GM18502 (cell line): ENCODE results near the gene UMOD.

Experiments used
- ATAC-seq: cut with Tn5 transposase; IDR thresholded peaks from one replicate; pipeline ENCODE4 v1.9.1; 2021; ENCODE audit warnings: mild to moderate bottlenecking; ENCODE audit not compliant: unreplicated experiment, poor library complexity

UMOD gene

DNA sequence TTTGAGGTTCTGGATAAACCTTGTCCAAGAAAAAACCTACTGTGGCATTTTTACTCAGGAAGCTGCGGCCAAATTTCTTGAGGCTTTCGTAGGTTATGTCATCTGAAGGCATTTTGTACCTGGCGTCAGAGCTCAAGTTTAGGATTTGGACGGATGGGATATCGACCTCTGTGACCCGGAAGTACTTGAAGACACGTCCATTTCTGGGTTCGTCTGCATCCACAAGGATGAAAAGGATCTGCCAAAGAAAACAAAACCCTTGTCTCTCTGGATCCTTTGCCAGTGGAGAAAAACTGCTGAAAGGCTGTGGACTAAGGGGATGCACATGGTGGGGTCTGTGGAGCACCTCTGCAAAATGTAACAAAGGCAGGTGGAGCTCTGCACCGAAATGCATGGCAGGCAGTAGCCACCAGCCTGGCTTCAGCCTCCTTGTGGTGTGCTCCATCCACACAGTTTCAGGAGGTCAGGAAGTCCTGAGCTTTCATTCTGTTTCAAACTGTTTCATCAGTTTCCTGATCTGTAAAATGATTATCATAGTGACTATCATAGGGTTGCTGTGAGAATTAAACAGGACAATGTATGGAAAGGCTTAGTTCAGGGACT, 17.0 kb upstream of the UMOD start:
- ATAC-seq, result no peak

DNA sequence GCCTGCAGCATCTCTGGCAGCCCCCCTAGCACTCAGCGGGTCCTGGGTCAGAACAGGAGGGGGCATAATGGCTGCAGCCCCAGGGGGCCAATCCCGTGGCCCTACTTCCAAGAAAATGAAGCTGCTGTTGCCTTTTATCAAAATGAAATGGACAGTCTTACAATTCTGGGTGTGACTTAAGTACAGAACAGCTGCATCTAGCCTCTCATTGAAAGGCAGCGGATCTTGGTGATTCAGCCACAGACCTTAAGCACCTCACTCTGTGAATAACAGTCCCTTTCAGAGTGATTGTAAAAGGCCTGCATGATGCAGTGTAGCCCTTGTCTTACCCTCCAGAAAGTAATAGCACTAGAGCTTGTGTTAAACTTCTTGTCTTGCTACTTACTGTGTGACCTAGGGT, 11.5 kb upstream of the UMOD start:
- ATAC-seq, result no peak

DNA sequence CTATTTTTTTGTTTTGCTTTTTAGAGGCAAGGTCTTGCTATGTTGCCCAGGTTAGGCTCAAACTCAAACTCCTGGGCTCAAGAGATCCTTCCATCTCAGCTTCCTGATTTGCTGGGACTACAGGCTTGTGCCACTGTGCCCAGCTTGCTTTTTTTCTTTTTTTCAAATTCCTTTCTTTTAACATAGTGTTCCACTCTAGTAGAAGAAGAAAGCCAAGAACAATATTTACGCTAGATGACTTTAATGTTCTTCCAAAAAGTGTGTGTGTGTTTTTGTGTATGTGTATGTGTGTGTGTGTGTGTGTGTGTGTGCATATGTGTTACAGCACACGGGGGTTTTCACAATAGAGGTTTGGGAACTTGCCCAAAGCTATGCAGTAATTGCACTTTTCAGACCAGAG, 10.7 kb upstream of the UMOD start:
- ATAC-seq, result no peak

DNA sequence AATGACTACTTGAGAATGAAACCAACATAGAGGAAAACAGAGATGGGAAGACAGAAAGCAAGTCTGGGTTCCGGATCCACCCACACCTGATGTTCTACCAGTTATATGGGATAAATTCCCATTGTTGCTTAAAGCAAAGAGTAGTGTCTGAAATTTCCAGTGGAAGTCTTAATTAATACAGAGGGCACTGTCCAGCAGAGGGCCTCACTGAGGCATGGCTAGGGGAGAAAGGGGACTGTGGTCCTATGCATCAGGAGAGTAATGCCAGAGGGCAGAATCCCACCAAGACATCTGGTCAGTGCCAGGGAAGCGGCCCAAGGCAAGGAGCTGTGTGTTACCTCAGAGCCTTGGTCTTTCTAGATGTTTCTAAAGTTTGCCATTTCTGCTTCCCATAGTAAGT, 7.5 kb upstream of the UMOD start:
- ATAC-seq, result no peak

DNA sequence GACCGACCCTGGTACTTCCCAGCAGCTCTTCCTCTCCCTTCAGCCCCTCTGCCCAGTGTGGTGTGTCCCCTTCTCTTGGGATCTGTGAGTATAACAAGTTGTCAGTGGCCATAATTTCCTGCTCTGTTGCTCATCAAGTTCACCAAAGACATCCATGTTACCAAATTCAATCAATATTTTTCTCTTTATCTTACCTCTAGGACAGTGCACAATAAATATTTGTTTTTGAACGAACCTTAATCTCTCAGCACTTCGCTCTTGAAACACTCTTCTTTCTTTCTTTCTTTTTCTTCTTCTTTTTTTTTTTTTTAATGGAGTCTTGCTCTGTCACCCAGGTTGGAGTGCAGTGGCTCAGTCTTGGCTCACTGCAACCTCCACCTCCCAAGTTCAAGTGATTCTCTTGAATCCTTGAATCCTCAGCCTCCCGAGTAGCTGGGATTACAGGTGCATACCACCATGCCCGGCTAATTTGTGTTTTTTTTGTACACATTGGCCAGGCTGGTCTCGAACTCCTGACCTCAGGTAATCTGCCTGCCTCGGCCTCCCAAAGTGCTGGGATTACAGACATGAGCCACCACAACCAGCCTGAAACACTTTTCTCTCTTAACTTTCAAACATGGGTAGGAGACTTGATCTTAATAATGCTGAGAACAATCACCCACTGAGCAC, 2.7 kb upstream of the UMOD start:
- no peak for ATAC-seq

DNA sequence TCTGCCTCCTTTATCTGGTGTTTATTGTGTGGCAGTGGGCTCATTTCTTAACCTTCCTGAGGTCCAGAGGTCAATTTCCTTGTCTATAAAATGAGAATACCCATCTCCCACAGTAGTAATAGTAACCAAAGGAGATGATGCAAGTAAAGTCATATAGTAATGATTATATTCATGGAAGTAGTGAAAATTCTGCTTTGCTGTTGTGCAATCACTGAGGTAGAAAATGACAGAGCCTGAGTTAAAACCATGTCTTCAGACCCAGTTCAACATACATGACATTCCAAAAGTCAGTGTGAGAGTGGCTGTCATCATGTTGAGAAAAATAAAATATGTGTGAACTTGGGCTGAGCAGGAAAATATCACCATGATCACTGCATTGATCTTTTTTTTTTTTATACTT, 864 bp upstream of the UMOD start:
- ATAC-seq, result no peak

DNA sequence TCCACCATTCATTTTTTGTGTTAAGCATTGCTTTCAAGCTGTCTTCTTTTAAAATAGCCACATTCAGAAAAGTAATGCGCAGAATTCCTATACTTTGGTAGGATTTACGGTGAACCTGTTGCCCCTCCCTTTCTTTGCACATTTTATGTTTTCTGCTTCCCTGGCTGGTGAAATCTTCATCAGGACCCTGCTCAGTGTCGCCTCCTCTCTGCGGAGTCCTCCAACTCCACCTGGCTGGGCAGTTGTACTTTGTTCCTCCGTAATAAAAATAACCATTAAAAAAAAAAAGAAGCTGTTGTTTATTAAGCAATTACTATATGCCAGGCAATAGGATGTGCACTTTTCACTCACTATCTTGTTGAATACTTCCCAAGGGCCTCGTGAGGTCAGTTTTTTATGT, 2.9 kb downstream of the UMOD start:
- no peak for ATAC-seq

DNA sequence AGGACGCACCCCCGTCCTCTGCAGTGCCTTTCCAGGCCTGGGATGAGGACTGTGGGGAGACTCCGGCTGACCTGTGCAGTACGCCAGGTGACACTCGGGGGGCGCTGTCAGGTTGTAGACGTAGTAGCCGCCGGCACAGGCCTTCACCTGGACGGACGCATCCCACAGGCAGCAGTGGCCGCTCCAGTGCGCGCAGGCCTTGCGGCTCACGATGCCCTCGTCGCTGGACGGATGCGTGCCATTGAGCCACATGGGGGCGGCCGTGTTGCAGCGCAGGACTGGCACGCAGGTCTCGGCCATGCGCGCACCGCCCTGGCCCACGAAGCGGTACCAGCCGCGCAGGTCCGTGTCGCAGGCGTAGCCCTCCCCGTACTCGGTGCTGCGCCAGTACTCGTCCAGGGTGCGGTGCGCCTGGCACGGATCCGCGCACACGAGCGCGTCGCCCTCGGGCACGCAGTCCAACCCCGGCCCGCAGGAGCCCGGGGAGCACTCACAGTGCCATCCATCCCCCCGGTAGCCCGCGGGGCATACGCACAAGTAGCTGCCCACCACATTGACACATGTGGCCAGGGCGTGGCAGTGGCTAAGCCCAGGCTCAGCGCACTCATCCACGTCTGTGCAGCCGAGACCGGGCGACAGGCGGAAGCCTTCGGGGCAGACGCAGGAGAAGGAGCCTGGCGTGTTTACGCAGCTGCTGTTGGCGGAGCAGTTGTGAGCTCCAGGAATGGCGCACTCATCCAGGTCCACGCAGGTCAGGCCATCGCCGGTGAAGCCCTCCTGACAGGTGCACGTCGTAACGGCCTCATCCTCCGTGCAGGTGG, 3.9 kb downstream of the UMOD start:
- no peak for ATAC-seq

DNA sequence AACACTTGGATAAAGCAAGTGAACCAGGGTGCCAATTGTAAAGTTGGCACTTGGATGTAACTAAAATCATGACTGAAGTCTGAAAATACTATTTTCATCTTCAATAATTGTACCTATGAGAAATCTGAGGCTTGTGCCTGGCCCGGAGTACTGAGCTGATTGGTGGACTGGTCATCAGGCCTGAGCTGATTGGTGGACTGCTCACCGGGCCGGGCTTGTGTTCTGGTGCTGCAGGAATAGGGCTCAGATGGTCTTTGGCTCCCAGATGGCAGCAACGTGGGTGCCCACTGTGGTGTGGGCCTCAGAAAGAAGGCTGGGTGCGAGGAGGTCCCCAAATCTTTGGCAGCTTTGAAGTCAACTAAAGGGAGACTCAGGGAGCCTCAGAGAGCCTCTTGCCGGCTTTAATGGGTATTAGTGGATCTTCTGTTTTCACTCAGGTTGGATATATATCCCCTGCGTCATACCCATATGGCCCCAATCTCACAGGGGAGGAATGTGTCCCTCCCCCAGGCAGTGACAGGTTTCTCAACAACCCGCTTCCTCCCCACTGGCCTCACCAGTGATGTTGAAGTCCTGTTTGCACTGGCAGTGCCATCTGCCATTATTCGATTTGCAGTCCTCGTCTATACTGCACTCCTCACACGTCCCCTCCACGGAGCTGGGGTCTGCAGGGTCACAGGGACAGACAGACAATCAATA, 4.7 kb downstream of the UMOD start:
- no peak for ATAC-seq

DNA sequence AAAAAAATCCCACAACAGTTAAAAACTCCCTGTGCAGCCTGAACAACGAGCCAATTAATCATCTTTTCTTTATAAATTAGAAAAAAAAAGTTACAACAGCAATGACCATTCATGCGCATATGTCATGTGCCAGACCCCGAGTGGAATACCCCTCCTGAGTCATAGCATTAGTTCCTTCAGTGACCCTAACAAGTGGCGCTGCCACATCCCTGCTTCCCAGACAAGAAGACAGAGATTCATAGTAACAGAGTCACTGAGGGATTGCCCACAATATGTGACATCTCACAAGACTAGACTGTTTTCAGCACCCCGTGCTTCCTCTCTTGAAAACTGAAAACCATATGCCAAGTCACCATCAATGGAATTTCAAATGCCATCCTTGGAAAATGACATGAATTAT, 7.9 kb downstream of the UMOD start:
- no peak for ATAC-seq

DNA sequence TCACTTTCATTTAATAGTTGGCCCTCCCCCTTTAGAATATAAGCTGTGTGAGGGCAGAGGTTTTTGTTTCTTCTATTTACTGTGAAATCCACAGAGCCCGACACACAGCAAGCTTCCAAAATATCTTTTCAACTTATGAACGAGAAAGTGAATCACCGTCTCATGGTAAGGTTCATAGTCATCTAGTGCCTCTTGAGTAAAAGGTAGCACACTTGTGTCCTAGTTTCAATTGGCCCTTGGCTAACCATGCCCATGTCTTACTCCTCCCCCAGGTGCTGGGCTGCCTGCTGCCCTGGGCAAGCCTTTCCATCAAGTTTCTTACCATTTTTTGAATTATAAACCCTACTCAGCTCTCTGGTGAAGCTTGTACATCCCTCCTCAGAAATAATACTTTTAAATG, 12.8 kb downstream of the UMOD start:
- ATAC-seq, result no peak

DNA sequence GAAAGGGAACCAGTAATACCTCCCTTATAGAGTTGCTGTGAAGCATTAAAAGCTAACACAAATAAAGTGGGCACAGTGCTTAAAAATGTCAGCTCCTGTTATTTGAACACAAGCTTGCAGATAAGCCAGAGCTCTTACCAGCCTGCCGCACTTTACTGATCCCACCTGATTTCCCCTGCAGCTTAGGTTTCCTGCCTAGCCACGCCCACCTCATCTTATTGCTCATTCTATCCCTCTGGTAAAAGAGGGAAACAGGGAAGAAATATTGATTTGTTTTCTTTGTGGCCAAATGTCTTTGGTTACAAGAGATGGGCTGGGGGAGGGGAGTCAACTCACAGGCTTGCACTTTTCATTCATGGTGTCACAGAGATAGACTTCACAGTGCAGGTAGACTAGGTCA, 15.6 kb downstream of the UMOD start:
- no peak for ATAC-seq

DNA sequence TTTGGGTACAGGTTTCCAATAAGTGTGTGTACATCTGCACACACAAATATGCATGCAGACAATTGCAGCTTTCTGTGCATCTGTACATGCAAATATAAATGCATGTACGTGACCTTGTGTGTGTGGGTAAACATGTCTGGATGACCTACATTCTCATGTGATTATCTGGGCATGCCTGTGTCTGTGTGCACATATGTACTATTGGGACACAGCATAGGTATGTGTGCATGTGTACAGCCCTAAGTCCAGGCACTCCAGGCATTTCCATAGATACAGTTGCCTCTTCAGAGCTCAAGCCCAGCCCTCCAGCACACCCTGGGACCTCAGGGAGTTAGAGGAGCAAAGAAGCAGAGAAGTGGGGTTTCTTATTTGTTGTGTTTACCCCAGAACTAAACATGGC, 18.1 kb downstream of the UMOD start:
- no peak for ATAC-seq

DNA sequence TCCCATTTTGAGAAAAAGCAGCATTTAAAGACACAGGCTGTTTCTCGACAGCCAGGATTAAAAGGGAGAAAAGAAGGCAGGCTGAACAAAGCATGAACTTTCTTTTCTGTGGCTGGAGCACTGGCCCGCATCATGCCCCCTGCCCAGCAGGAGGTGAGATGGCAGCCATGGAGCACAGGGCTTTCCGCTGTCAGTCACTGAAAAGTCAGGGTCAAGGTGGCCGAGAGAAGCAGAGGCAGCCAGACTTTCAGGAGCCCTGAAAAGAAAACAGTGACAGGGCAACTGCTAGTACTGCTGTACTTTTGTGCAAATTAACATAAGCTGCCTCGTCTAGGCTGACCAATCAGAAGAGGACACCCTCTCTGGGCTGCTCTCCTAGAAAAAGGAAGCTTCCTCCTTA, 19.4 kb downstream of the UMOD start:
- no peak for ATAC-seq

DNA sequence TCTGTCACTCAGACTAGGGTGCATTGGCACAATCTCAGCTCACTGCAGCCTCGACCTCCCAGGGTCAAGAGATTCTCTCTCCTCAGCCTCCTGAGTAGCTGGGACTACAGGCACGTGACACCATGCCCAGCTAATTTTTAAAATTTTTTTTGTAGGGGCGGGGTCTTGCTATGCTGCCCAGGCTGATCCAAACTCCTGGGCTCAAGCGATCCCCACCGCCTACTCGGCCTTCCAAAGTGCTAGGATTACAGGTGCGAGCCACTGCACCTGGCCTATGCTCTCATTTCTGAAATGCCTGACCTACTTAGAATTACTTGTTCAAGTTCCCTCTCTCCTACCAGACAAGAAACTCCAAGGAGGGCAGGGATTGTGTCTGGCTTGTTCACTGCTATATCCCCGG, 20.1 kb downstream of the UMOD start:
- no peak for ATAC-seq

DNA sequence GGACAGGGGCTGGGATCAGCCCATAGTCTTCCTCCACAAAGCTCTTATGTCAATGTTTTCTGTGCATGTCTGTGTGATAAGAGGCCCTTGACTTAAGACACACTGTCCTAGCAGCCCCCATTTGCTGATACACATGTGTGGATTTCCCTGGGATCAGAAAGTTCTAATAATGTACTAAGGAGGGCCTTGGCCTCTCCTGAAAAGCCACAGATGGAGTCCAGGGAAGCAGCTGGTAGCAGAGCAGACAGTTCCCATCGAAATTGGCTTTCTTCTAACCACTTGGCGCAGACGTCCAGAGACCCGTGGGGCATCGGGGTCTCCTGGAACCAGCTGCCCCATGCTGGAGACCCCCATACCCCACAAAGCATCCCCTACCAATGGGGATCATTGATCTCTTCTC, 20.9 kb downstream of the UMOD start:
- no peak for ATAC-seq

DNA sequence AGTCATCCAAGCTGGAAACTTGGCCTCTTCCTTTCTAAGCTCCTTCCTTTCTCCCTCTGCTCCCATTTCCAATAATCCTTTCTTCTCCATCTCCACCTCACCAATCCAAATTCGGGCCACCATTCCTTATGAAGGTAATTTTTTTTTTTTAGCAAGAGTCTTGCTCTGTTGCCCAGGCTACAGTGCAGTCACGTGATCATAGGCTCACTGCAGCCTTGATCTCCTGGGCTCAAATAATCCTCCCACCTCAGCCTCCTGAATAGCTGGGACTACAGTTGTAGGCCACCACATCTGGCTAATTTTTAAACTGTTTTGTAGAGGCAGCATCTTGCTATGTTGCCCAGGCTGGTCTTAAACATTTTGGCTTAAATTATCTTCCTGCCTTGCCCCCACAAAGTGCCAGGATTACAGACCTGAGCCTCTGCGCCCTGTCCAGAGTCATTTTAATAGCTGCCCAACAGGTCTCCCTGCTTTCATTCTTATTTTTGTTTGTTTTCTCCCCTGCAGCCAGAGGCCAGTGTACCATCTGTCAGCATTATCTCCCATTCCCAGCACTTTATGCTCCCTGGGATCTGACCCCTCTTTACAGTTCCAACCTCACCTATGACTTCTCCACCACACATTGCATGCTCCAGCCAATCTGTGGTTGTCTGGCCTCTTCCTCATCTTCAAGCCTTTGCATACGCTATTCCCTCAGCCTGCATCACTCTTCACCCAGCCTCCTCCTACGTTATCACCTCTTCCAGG, 22.9 kb downstream of the UMOD start:
- ATAC-seq, result no peak

DNA sequence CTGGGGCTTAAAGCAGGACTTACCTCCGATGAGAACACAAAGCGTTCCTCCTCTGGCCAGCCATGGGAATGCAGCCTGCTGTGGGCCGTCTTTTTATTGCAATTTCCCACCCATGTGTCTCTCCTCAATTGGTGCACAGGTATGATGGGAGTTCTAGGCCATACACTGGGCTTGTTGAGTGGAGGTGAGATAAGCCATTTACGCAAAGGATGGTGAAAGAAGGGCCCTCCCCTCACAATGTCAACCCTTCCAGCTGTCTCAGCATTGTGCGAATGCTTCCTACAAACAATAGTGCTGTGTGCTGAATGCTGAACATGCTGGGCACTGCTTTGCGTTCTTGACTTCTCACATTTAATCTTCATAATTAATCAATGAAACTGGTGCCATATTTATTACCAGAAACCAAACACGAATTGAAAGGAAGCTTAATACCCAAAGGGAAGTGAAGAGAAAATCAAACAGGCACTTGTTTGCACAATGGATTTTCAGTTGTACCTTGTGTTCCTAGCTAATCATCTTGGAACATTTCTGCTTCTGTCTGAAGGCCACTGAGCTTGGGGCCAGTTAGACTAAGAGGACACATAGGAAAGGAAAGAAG, 25.0 kb downstream of the UMOD start, which contains the start of gene GP2:
GP2 (minus strand) TSS at position 70 of the 598 bp plus-strand sequence. CDS start 1,082 bp downstream, outside the sequence.
- ATAC-seq, result no peak

DNA sequence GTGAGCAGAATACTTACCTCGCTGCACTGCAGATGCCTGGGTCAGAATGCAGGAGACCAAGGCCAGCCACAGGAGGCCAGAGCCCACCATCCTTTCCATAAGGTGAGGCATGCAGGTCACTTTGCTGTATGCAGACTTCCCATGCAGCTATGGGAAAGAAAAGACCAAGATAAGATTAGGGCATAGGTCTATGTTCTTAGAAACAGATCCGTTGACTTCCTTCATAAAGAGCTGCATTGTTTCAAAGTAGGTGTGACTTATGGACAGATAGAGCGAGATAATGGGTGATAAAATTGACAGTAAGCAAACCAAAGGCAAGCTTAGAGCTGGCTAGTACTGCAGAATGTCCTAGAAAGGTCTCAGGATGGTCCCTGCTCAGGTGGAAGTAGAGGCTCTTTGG, 26.2 kb downstream of the UMOD start:
- no peak for ATAC-seq

DNA sequence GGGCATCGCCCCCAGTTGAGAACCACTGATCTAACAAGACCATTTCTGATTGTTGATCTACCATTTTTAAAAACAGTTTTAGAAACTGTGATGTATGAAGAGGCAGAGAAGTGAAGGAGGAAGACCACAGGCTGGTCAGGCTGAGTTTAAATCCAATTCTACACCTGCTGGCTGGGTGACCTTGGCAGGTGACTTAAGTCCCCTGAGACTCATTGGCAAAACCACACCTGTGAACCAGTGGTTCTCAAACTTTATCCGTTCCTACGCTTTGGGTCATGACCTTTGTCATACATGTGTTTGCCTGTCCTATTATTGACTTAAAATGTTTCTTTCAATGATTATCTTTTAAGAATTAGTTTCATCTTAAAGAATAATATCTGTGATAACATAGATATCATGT, 27.5 kb downstream of the UMOD start:
- ATAC-seq, result no peak
